Lung (tissue), 12 donors: ENCODE data around the gene ATG14. TPM values are rescaled to one million over a fixed set of nuclear protein-coding genes. Genes with fewer than 3 reads are reported as not detected.
"Not testable (repeated sequence)": the region's sequence is repeated elsewhere in the genome, so short reads cannot be mapped to it uniquely, and the experiment has no call there.

ENCODE experiments used
- ATAC-seq: fragments of 200-7000 bp; cut with Tn5 transposase; one replicate; pipeline ENCODE4 v1.9.1; 2020; ENCODE audit warnings: moderate number of reproducible peaks; ENCODE audit not compliant: insufficient read depth, low FRiP score
- DNase-seq, 3 donors: peaks; one replicate each; pipeline ENCODE4 v3.0.0-alpha.2; 2013 to 2017
- H3K27ac ChIP-seq, 2 donors: one replicate each; pipeline ENCODE4 v1.5.1; 2013; ENCODE audit warnings: mild to moderate bottlenecking in 2 of 2, moderate library complexity in 2 of 2, control low read depth in 1 of 2, inconsistent platforms in 1 of 2, low read depth in 1 of 2, low read length in 1 of 2
- H3K27me3 ChIP-seq, 3 donors: one replicate each; pipeline ENCODE4 v1.5.1; 2013; ENCODE audit warnings: low read length in 2 of 3; ENCODE audit not compliant: control insufficient read depth in 3 of 3, insufficient read depth in 3 of 3
- H3K36me3 ChIP-seq, 4 donors: one replicate each; pipeline ENCODE4 v1.5.1; 2013; ENCODE audit warnings: low read length in 4 of 4, mild to moderate bottlenecking in 1 of 4, moderate library complexity in 1 of 4; ENCODE audit not compliant: control insufficient read depth in 4 of 4, insufficient read depth in 4 of 4
- H3K4me1 ChIP-seq, 5 donors: one replicate each; pipeline ENCODE4 v1.5.1; 2013; ENCODE audit warnings: low read length in 5 of 5, mild to moderate bottlenecking in 2 of 5, moderate library complexity in 1 of 5; ENCODE audit not compliant: control insufficient read depth in 5 of 5, insufficient read depth in 5 of 5
- H3K4me3 ChIP-seq: one replicate; pipeline ENCODE4 v1.5.1; 2013; ENCODE audit warnings: mild to moderate bottlenecking, control low read depth, moderate library complexity
- H3K9ac ChIP-seq, 2 donors: one replicate each; pipeline ENCODE4 v1.5.1; 2013; ENCODE audit warnings: low read length in 2 of 2, control low read depth in 1 of 2; ENCODE audit not compliant: insufficient read depth in 1 of 2
- H3K9me3 ChIP-seq, 4 donors: one replicate each; pipeline ENCODE4 v1.5.1; 2013; ENCODE audit warnings: low read length in 3 of 4, mild to moderate bottlenecking in 1 of 4, moderate library complexity in 1 of 4; ENCODE audit not compliant: control insufficient read depth in 4 of 4, insufficient read depth in 3 of 4
- CTCF ChIP-seq: IDR thresholded peaks from 2 replicates; pipeline ENCODE4 v1.5.1; 2012; ENCODE audit warnings: mild to moderate bottlenecking; ENCODE audit errors: control extremely low read depth, extremely low read depth
- WGBS, 2 donors: extraction: QIAGEN DNeasy Blood & Tissue Kit; methylation state at CpG; one replicate each; pipeline ENCODE4 v1.1.7; 2013; 5-methylcytosine and 5-hydroxymethylcytosine counted together
- polyA plus RNA-seq, 2 donors: library from polyadenylated mRNA; stranded (reverse); fragments of 200-250 nt; gene quantifications; one replicate each; pipeline ENCODE4 v1.2.1, GENCODE V29; 2013
- total RNA-seq, 2 donors: library from RNA; depleted of rRNA in 1 of 2; stranded (reverse); fragments of >200 nt in 1 of 2; gene quantifications; one replicate each; pipeline ENCODE4 v1.2.1, GENCODE V29; 2014 to 2021
- donor health status: control.
- donor health status: control.
- donor health status: Bipolar disorder and iron deficiency.
- donor health status: healthy.
- donor health status: DM: yes; HTN: yes; CAD: no.

ATG14 gene
- total and polyA plus RNA-seq, 4 donors, result 3.4 to 19.0 (median 7.0) TPM

- Histone ChIP-seq H3K27ac (no peak overlapping the region), H3K4me1 (no peaks in the 10 kb centered on the region), H3K36me3 (no peaks in the 10 kb centered on the region), H3K9me3 (no peaks in the 10 kb centered on the region), H3K4me3 (no peak overlapping the region), H3K27me3 (no peaks in the 10 kb centered on the region), H3K9ac (no peak overlapping the region)
- ATAC-seq (no peak), DNase-seq (no peak)
- no peak for TF ChIP-seq CTCF
- WGBS, 2 donors, result 31 to 33% methylated on average over 2 of the region's 2 CpGs
These were observed 12.3 kb upstream of the ATG14 start for GRCh38 chr14:55423969-55424368.

GRCh38 chr14:55422338-55422737 lies 10.7 kb upstream of the ATG14 start:
- not testable (repeated sequence) for H3K4me3 ChIP-seq, ATAC-seq, H3K9ac ChIP-seq, H3K27ac ChIP-seq, H3K27me3 ChIP-seq, H3K36me3 ChIP-seq, H3K9me3 ChIP-seq, DNase-seq, H3K4me1 ChIP-seq
- WGBS, 2 donors, result 91 to 94% methylated on average over 11 of the region's 11 CpGs

GRCh38 chr14:55419663-55420062 lies 8.0 kb upstream of the ATG14 start:
- 94 to 100% methylated on average over 1 of the region's 1 CpG for WGBS, 2 donors
- H3K9me3 ChIP-seq, result no peaks in the 10 kb centered on the region
- H3K4me1 ChIP-seq, result peaks cover 0 to 9% (median 0%) of the 10 kb centered on the region in 5 donors
- no peak for TF ChIP-seq CTCF
- no peaks in the 10 kb centered on the region for H3K36me3 ChIP-seq
- H3K4me3 ChIP-seq, result no peak overlapping the region
- H3K27ac ChIP-seq, result no peak overlapping the region
- DNase-seq, result no peak
- H3K27me3 ChIP-seq, result no peaks in the 10 kb centered on the region
- ATAC-seq, result no peak
- no peak overlapping the region for H3K9ac ChIP-seq

GRCh38 chr14:55418411-55418810 lies 6.8 kb upstream of the ATG14 start:
- Histone ChIP-seq H3K36me3 (no peaks in the 10 kb centered on the region), H3K27ac (no peak overlapping the region), H3K4me1 (peaks cover 0 to 9% (median 0%) of the 10 kb centered on the region in 5 donors), H3K9me3 (no peaks in the 10 kb centered on the region), H3K9ac (no peak overlapping the region), H3K4me3 (no peak overlapping the region), H3K27me3 (no peaks in the 10 kb centered on the region)
- TF ChIP-seq CTCF, result no peak
- 50 to 67% methylated on average over 6 of the region's 6 CpGs for WGBS, 2 donors
- ATAC-seq (no peak), DNase-seq (no peak)
